Stimulated activated CD4-positive, alpha-beta T cell treated with anti-CD3 and anti-CD28 coated beads, Interleukin-4, amount 100 ng/mL, for 1 hour (primary cell): ENCODE data around the gene RREB1.

Experiments used
- DNase-seq: peaks from one replicate; pipeline ENCODE4 v3.0.0-alpha.2; 2020

Gene RREB1

GRCh38 chr6:7100753-7101081 lies 7.0 kb upstream of the RREB1 start:
- DNase-seq: no peak

- no peak for DNase-seq
Observed at GRCh38 chr6:7101290-7101689, 6.5 kb upstream of the RREB1 start.

GRCh38 chr6:7104752-7105151 lies 3.0 kb upstream of the RREB1 start:
- DNase-seq: no peak

- no peak for DNase-seq
Observed at GRCh38 chr6:7106215-7106751, 1.5 kb upstream of the RREB1 start.

GRCh38 chr6:7106752-7107577 lies 796 bp upstream of the RREB1 start:
- DNase-seq: peak; percentile 67

GRCh38 chr6:7108196-7108963 lies 619 bp downstream of the RREB1 start:
- peak; percentile 52 for DNase-seq

- peak; percentile 26 for DNase-seq
Observed at GRCh38 chr6:7108964-7109836, 1.4 kb downstream of the RREB1 start.

- no peak for DNase-seq
Observed at GRCh38 chr6:7110092-7110792, 2.5 kb downstream of the RREB1 start.

- no peak for DNase-seq
Observed at GRCh38 chr6:7111095-7111690, 3.4 kb downstream of the RREB1 start.

GRCh38 chr6:7112171-7112570 lies 4.4 kb downstream of the RREB1 start:
- no peak for DNase-seq

GRCh38 chr6:7112741-7113313 lies 5.1 kb downstream of the RREB1 start:
- peak; percentile 31 for DNase-seq

GRCh38 chr6:7114744-7115458 lies 7.1 kb downstream of the RREB1 start:
- no peak for DNase-seq

- DNase-seq: no peak
Observed at GRCh38 chr6:7115543-7116231, 7.9 kb downstream of the RREB1 start.

- DNase-seq: no peak
Observed at GRCh38 chr6:7119272-7119801, 11.6 kb downstream of the RREB1 start.

GRCh38 chr6:7121700-7122241 lies 14.0 kb downstream of the RREB1 start:
- DNase-seq: no peak

GRCh38 chr6:7122684-7123083 lies 14.9 kb downstream of the RREB1 start:
- DNase-seq: no peak

- DNase-seq: no peak
Observed at GRCh38 chr6:7124114-7124513, 16.4 kb downstream of the RREB1 start.

- DNase-seq: no peak
Observed at GRCh38 chr6:7124636-7125035, 16.9 kb downstream of the RREB1 start.

GRCh38 chr6:7125290-7125689 lies 17.5 kb downstream of the RREB1 start:
- no peak for DNase-seq

- DNase-seq: no peak
Observed at GRCh38 chr6:7126754-7127153, 19.0 kb downstream of the RREB1 start.
